ENCODE measurements around the gene MYOM1. TPM values are rescaled to one million over a fixed set of nuclear protein-coding genes. Genes with fewer than 3 reads are reported as not detected.
A peak's percentile ranks its signal among the peaks of the same experiment; 100 is the strongest.
"Not testable (repeated sequence)": the region's sequence is repeated elsewhere in the genome, so short reads cannot be mapped to it uniquely, and the experiment has no call there.

Gene MYOM1
- total RNA-seq, 1 donor from 2014 or later: 120 TPM

DNA sequence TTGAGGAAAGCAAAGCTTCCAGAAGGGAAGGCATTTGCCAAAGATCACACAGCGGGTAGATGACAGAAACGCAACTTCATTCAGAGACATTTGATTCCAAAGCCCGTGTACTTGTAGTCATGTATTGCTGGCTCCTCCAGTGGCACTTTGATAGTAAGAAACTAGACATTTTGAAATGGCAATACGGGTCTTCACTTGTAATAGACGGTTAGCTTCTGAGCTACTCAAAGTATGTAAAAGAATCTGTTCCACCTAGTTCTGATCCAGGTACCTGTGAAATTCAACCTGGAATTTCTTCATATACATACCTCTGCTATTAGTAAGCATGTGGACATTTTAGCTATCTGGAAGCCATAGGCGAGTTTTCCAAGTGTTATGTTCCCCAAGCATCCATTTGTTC, 1.7 kb upstream of the MYOM1 start:
- DNase-seq (ENCODE audit: low read depth): no peak

DNA sequence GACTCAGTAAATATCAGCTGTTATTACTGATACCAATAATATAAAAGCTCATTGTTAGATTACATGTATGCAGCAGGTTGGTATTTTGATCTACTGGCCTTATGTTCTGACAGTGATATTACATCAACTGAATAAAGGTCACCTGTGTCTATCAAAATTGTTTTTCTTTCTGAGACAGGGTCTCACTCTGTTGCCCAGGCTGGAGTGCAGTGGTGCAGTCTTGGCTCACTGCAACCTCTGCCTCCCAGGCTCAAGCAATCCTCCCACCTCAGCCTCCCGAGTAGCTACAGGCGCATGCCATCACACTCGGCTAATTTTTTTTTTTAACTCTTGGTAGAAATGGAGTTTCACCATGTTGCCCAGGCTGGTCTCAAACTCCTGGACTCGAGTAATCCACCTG, 1.1 kb upstream of the MYOM1 start:
- DNase-seq (ENCODE audit: low read depth): not testable (repeated sequence)

DNA sequence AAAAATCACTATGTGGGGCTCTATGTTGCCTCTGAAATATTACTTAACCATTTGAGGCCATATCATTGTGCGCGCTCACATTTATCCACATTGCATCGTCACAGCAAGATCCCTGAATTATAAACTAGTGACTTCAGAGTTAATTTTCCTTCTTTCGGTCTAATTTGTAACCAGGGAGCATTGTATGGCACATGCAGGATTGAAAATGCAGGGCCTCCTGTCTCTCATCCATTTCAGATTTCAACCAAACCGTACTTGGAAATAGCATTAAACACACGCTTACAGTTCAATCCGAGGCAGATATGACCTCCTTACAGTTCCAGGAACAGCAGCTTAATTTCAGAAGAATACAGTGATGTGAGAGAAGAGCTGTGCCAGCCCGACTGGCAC, 532 bp downstream of the MYOM1 start:
- no peak for DNase-seq (ENCODE audit: low read depth)

DNA sequence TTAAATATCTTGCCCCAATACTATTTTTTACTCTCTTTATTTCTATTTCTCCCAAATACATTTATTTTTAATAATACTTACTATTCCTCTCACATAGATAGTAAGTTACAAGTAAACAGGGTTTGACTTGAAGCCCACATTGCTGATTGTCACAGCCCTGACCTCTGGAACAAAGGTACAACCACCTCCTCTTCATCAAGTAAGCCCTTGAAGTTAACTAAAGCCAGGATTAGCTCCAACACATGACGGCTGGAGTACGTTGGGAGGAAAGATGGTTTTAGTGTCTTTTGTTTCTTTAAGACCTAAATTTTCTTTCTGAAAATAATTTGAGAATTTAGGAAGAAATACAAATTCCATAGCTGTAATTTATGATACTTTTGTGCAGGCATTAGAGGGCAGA, 949 bp downstream of the MYOM1 start:
- DNase-seq (ENCODE audit: low read depth): no peak

DNA sequence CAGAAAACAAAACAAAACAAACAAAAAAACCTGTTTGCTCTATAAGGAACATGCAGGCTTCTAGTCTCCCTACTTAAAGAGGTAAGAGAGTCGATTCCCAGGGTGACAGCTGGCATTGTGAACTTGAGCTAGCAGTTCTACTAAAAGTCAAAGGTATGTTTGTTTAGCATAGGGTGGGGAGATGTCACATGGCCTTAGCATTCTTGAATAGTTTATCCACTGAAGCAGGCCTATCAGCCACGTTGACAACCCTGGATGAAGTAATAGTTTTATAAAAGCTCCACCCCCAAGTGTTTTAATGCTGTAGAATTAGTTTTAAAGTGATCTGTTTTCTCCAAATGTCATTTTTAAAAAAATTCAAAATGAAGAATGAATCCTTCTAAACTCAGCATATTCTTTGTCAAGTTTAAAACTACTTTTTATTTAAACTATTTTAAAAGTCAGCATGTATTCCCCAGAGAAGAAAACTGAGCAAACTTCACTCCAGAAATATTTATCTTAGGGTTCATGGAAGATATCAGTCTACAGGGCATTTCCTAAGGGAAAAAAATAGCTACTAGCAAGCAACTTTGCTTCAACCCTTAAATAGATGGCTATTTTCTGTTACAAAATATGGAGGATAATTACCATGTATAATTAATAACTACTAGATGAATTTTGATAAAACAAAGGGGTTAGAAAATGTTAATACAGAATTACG, 1.7 kb downstream of the MYOM1 start:
- peak; percentile 33 for DNase-seq (ENCODE audit: low read depth)

DNA sequence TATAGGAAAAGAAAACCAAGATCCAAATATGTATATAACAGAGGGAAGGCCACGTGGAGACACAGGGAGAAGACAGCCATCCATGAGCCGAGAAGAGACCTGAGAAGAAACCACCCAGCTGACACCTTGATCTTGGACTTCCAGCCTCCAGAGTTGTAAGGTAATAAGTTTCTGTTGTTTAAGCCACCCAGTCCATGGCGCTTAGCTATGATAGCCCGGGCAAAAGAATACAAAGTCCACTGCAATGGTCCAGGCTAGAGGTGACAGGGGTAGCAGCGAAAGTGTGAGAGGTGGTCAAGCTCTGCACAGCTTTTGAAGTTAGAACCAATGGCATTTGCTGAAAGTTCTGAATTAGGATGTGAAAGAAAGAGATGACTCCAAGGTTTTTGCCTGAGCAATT, 2.8 kb downstream of the MYOM1 start:
- DNase-seq (ENCODE audit: low read depth): no peak

DNA sequence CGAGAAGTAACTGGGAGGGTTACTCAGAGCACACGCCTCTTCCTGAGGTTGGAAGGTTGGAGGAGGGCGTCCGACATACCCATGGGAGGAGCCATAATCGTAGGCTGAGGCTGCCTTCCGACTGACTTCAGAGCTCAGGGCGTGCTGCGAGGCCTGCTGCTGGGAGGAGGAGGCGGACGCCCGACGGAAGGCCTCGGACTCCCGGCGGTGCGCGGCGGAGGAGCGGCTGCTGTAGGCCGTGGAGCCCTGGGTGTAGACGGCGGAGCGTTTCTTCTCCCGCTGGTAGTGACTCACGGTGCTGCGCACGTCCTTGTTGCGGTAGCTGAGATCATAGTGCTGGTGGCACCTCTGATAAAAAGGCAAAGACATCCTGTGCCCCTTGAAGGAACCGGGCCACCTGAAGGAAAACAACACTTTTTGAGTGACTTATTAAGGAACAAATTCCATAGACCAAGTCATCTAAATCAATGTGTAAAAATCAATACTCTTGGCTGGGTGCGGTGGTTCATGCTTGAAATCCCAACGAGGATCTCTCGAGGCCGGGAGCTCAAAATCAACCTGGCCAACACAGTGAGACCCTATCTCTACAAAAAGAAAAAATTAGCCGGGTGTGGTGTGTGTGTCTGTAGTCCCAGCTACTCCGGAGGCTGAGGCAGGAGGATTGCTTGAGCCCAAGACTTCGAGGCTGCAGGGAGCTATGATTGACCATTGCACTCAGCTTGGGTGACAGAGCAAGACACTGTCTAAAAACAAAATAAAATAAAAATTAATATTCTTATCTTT, 4.7 kb downstream of the MYOM1 start:
- no peak for DNase-seq (ENCODE audit: low read depth)

DNA sequence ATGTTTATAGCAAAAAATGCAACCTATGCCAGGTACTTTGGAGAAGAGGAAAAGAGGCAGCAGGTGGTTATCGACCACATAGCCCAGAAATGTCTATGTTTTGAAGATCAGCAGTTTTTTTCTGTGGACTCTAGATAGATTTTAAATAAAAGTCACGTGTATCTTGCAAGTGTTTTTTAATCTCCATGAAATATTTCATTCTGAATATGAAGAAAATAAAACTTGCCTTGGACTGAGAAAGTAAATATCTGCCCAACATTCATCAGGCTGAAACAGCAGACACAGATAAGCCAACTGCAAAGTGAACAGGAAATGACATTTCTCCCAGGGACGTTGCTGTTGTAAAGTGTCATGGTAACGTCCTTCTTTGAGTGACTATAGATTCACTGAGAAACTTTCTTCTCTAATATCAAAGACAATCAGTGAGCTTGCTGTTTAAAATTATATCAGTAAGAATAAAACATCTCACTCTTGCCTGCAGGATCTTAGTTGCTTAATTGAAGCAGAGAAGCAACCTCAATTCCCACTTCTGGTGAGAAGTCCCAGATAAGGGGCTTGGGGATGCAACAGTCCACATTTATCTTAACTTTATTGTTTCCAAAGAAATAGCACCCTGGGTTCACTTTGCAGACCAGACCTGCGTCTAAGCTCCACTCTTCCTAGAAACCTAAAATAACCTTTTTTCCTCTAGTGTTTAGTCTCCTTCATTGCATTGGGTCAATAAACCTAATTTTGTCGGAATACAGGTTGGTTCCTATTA, 6.3 kb downstream of the MYOM1 start:
- no peak for DNase-seq (ENCODE audit: low read depth)

DNA sequence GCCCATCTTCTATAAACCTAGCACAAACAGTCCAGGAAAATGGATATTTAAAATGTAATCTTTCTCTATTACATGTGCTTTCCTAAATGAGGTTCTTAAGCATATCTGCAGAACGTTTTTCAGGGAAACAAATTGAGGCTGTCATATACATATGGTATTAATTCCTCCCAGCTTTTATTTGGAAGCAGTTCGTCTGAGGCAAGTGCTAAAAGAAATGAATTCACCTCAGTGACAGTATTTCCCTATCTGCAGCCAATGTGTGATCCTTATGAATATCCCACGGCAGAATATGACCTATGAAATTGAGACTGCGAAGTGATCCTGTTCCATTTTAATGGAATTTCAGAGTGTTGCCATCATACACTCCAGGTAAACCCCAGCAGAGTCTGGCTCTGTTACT, 7.1 kb downstream of the MYOM1 start:
- no peak for DNase-seq (ENCODE audit: low read depth)

DNA sequence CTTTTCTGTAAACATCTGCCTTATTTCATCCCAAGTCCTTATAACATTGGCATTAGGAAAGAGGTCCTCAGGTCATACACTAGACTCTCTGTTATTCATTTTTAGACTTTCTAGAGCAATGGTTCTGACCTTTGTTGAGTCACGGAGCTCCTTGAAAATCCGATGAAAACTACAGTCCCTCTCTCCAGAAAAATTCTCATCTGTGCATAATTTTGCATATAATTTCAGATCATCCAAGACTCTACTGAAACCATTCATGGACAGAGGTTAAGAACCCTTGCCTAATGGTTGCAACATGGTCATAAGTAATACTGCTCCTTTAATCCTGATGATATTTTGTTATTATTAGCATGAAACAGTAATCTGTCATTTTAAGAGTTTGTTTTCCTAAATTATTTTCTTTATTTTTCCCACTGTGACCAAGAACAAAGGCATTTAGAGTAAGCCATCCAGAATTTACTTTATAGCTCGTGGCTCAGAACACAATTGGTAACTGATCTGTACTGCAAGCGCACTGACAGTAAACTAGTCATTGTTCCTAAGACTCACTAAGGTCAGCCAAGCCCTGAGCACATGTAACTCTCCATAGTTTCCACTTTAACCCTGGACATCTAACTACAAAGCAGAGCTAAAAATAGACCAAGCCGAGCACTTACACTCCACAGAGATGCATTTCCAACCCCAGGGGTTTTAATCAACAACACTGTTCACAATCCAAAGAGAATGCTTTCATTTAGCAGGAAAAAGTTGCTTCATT, 8.4 kb downstream of the MYOM1 start:
- peak; percentile 53 for DNase-seq (ENCODE audit: low read depth)

DNA sequence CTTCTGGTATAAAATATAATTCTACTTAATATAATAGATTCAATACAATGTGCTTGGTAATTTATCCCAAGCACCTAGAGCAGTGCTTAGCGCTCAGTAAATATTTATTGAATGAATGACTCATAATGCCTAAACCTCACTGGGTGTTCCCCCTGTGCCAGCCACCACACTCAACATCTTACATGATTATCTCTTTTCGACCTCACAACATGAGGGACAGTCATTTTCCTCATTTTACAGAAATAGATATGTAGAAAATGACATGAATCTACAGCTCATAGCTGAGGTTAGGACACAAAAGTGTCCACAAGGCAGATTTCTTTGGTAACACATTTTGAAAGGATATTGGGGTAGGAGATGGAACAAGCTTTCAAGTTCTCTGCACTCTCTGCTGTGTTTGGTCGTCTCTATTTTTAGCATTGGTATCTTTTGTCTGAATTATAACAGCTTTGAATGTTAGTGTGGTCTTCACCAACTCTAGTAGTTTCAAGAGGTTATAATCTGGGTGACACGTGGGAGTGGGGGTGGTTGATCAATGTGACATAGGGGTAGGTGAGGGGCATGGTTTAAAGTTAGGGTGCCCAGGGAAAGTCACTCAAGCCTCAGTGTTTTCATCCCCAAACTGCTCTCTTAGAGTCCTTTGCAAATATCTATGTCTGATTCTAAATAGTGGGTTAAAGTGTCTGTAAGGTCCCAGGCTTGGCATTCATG, 9.8 kb downstream of the MYOM1 start:
- DNase-seq (ENCODE audit: low read depth): peak; percentile 33

DNA sequence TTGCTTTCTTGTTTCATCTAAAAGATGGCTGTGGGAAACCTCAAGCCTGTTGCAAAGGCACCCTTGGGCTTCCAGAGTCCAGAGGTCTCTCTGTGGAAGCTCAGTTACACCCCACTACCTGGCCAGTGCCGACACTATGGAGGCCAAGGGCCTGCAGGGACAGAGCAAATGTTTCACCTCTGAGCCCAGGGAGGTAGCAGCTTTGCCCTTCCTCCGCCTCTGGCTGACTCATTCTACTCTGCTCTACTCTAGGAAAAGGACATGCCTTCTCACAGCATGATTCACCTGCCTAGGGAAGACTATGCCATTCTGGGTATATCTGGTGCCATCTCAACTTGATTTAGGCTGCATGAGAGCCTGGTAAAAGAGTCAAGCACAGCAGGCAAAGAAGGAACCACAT, 12.2 kb downstream of the MYOM1 start:
- peak; percentile 24 for DNase-seq (ENCODE audit: low read depth)

DNA sequence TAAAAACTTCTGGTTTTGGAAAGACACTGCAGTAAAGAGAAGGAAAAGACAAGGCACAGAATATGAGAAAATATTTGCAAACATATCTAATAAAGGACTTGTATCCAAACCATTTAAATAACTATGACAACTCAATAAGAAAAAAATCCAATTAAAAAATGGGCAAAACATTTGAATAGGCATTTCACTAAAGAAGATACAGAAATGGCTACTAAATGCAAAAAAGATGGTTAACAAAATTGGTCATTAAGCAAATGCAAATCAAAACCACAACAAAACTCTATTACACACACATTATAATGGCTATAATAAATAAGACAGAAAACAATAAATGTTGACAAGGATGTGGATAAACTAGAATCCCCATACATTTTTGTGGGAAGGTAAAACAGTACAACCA, 14.5 kb downstream of the MYOM1 start:
- no peak for DNase-seq (ENCODE audit: low read depth)

DNA sequence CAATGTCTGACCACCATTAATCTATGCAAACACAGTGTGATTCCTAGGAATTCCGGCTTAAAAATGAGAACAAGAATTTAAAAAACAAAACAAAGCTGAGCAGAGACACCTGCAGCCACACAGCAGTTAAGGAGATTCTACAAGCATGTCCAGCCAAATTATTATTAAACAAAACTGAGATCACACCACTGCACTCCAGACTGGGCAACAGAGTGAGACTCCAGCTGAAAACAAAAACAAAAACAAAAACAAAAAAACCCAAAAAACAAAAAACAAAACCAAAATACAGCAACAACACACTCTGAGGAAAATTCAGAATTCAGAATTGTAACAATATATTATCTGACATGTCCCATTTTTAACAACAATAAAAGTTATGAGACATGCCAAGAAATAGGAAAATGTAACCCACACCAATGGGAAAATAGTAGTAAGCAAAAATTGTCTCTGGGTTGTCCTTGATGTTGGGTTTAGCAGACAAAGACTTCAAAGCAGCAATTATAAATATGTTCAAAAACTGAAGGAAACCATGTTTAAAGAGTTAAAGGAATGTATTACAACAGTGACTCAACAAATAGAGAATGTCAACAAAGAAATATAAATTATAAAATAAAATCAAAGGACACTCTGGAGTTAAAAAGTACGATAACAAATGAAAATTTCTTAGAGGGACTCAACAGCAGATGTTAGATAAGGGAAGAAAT, 19.7 kb downstream of the MYOM1 start:
- DNase-seq (ENCODE audit: low read depth): no peak

DNA sequence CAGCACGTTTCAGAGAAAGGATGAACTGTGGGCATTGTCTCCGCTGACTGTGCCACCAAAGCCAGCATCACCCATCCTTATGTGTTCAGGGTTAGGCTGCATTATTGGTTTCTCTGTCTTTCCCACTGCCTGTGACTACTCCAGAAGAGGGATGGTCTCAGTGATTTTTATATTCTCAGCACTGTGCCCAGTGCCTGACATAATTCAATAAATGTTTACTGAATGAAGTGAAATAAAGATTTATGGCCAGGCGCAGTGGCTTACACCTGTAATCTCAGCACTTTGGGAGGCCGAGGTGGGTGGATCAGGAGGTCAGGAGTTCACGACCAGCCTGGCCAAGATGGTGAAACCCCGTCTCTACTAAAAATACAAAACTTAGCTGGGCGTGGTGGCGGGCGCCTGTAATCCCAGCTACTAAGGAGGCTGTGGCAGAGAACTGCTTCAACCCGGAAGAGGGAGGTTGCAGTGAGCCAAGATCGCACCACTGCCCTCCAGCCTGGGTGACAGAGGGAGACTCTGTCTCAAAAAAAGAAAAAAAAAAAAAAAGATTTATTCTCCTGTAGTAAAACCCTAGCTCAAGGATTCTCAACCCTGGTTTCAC, 21.4 kb downstream of the MYOM1 start:
- not testable (repeated sequence) for DNase-seq (ENCODE audit: low read depth)

DNA sequence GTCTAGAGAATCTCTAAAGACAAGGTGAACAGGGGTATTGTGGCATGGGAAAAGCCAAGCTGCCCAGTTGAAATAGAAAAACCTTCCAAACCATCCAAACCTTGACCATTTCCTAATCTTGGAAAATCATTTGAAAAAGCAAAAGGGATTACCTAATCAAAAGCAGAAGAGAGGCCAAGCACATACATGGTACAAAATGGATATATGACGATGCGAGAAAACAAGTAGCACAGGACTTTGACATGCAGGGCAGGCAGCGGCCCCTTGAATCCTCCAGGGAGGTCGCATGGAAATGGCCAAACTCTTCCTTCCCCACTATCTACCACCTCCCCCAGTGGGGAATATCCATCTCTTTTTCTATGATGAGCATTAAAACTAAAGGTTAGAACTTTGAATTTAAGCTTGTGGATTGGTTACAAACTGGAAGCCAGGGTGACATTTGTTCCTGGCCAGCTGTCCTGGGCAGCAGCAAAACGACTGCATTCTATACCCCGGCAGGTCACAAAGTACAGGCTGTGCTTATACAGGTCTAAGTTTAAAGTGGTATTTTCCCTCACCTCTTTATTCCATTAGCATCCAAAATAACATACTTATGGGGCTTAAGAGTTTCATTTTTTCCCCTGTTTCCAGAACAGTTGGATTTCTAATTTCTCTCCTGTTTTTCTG, 24.7 kb downstream of the MYOM1 start:
- DNase-seq (ENCODE audit: low read depth): no peak

DNA sequence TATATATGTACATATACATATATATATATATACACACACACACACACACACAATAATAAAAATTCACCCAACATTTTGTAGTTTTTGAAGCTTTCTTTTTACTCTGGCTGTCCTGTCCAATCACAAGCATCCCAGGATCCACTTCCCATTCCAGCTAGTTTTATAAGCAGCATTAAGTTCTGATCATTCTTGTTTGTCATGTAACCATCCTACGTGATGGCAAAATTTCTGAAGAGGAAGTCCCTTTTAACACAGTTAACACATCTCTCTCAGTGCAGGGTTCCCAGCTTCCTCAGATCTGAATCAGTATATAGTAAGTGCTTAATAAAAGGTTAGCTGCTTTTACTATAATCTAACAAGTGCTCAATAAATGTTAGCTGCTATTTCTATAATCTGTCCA, 26.4 kb downstream of the MYOM1 start:
- no peak for DNase-seq (ENCODE audit: low read depth)

DNA sequence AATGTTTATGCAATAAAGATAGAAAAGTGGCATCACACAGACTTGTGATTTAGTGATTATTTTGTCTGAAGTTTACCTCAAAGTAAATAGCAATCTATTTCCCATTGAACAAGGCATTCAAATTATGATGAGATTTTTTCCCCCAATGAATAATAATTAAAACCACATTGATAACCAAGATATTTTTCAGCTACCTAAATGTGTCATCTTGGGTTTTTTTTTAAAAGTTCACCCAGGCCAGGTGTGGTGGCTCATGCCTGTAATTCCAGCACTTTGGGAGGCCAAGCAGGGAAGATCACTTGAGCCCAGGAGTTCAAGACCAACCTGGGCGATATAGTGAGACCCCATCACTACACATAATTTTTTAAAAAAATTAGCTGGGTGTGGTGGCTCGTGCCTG, 27.0 kb downstream of the MYOM1 start:
- no peak for DNase-seq (ENCODE audit: low read depth)

DNA sequence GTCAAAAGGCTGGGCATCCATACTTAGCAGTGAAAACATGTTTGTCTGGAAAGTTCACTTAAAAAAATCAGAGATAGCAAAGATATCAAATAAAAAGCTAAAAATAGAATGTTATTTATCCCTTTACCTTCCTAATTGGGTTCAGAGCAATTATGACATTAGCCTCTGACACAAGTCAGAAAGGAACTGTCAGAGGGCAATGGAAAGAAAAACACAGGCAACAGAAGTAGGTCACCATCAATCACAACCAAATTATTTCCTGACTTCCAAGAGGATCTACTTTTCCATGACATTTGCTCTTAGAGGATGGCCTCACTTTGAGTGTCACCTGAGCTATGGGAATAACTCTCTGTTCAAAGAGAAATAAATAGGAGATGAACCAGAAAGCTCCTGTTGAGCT, 27.5 kb downstream of the MYOM1 start:
- DNase-seq (ENCODE audit: low read depth): no peak
